NK-92 (cell line): ENCODE measurements around the gene SHISAL1.
"Not testable (repeated sequence)": the region's sequence is repeated elsewhere in the genome, so short reads cannot be mapped to it uniquely, and the experiment has no call there.

Experiments
- DNase-seq: peaks from one replicate; lab custom pipeline; 2025; ENCODE audit not compliant: unreplicated experiment; lab: John Stamatoyannopoulos, UW

SHISAL1 gene

DNA sequence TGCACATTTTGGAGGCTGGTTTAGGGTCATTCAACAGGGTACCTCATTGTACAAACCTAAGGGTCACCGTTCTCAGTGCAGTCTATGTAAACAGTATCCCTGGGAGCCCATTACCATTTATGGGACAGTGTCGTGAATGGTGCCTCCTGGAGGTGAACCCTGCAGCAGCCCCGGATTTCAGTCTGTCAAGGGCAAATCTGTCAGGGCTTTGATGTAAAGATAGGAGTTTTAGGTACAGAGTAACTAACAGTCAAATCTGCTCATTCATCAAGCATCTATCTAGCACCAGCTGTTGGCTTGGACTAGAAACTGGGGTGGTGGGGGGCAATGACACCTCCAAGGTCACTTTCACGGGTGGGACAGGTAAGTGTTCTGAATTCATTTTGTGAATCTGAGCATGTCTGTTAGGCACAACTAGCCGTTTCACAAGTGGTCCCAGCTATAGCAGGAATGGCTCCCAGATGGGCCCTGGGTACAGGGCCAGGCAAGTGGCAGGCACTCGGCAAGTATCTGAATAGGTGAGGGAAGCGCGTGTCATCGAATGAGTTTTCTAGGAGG lies 68.4 kb downstream of the SHISAL1 start:
- DNase-seq: no peak

DNA sequence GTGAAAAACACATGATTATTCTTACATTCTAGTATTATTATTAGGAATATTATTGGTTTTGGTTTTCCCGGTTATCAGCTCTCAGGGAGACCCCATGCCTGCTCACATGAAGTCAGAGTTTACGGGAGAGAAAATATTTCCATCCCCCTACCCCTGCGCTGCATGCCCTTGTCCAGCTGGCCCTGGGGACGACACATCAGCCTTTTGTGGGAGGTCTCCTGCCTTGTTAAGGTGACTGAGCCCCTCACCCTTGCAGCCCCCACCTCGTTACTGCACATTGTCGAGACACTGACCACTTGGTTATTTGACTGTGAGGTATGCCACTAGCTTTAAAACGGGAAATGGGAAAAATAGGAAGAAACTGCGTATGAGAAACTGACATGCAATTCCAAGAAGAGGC lies 69.0 kb downstream of the SHISAL1 start:
- DNase-seq: no peak

DNA sequence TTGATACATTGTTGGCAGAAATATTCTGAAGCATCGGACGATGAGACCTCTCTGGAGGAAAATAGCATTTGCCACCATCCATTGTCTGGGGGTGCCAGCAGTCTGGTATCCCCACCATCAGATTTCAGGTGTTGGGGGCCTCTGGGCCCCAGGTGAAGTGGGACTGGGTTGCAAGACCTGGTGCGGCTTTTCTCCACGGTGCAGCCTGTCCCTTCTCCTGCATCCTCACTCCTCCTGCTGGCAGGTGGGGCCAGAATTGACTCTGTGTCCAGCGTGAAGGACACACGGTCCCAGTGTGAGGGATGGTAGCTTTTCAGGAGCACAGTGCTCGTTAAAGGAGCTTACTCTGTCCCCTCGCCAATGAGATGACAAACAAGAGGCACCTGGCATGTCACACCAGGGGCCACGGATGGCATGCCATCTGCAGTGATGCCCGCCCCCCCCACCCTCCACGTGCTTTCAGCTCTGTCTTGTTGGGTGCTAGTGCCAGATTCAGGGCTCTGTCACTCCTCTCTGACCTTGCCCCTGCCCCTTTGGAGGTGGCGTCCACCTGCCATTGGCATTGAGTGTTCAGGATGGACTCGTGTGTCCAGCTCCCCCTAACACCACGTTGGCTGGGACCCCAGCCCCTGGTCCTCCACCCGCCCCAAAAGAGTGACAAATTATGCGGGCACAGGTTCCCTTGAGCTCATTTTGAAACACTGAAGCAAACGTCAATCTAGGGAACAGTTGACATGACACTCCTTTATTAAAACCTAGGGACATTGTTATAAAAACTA lies 69.6 kb downstream of the SHISAL1 start:
- no peak for DNase-seq

DNA sequence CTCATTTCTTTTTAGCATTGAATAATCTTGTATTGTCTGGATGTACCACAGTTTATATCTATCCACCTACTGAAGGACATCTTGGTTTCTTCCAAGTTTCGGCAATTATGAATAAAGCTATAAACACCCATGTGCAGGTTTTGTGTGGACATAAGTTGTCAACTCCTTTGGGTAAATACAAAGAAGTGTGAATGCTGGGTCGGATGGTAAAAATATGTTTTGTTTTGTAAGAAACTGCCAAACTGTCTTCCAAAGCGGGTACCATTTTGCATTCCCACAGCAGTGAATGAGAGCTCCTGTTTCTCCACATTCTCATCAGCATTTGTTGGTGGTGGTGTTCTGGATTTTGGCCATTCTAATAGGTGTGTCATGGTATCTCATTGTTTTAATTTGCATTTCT lies 71.6 kb downstream of the SHISAL1 start:
- not testable (repeated sequence) for DNase-seq

DNA sequence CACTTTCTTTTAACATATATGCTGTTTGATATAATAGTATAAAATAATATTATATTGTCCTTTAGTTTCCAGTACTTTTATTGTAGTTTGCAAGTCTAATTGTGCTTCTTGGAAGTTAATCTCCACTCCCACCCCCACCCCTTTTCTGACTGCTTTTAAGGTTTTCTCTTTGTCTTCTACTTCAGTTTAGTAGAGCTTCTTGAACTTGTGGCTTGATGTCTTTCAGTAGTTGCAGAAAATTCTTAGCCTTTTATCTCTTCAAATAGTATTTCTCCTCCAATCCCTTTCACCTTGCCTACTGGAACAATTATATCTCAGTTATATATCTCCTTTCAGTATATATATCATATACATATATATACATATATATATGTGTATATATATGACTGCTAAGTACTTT lies 75.5 kb downstream of the SHISAL1 start:
- DNase-seq: no peak

DNA sequence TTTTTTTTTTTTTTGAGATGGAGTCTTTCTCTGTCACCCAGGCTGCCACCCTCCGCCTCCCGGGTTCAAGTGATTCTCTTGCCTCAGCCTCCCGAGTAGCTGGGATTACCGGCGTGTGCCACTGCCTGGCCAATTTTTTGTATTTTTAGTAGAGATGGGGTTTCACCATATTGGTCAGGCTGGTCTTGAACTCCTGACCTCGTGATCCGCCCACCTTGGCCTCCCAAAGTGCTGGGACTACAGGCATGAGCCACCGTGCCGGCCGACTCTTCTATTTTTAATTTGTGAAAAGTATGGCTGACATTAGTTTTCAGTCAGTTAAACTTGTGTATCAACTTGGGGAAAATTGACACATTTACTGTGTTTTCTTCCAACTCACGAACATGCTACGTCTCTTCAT lies 78.4 kb downstream of the SHISAL1 start:
- not testable (repeated sequence) for DNase-seq

DNA sequence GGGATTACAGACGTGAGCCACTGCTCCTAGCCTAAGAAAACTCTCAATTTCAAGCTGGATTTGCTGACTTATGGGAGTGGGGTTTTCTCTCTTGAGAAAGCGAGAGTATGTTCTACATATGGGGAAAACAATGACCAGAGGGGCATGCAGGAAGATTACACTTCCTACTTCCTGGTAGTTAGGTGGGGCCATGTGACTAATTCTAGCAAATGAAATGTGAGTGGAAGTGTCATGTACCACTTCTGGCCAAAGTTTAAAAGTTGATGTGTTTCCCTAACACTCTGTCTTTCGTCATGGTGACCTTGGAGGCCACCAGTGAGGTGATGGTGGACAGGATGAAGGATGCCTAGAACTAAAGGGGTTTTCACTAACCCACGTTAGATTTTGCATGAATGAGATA lies 81.5 kb downstream of the SHISAL1 start:
- DNase-seq: no peak

DNA sequence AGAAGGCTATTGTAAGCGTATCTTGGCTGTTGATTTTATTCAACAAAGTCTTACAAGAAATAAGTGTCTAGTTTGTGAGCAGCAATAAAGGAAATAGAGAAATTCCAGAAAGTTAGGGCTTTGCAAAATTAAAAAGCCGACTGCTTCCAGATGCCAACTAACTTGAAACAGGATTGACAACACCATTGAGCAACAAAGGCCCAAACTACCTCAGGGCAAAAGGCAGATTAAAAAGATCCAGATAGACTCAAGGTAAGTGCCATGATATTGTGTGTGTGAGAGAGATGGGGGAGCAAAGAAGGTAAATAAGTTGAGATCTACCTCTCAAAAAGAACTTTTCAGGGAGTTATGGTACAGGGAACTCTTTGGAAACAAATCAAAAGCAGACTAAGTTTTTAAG lies 82.9 kb downstream of the SHISAL1 start:
- no peak for DNase-seq

DNA sequence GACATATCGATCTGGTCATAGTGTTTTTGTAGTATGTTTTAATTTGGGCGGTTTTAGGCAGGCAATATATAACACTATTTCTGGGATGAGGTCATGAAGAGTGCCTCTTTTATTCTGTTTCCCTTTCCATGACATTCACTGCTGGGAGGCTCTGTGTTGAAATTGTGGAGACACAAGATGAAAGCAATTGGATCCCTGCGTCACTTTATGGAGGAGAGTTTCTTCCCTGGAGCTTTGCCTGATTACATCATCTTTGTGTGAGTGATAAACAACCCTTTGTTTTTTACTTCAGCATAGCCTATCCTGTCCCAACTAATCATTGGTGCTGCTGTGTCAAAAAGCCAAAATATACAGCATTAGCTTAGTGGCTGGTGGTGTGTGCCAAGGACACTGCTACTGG lies 83.4 kb downstream of the SHISAL1 start:
- no peak for DNase-seq

DNA sequence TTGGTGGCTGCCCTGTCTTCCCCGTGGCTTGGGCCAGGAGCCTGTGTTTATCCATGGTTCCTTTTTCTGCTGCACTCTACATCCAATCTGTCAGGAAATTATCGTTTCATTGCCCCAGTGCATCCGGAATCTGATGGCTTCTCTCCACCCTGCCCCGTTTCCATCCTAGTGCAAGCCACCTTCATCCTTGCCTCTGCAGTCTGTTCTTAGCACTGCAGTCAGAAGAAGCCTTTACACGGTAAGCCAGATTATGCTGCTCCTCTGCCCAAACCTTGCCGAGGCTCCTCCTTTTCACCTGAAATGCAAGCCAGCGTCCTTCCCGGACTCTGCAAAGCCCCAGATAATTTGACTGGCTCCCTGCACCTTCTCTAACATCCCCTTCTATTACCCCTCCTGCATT lies 86.9 kb downstream of the SHISAL1 start:
- DNase-seq: no peak

DNA sequence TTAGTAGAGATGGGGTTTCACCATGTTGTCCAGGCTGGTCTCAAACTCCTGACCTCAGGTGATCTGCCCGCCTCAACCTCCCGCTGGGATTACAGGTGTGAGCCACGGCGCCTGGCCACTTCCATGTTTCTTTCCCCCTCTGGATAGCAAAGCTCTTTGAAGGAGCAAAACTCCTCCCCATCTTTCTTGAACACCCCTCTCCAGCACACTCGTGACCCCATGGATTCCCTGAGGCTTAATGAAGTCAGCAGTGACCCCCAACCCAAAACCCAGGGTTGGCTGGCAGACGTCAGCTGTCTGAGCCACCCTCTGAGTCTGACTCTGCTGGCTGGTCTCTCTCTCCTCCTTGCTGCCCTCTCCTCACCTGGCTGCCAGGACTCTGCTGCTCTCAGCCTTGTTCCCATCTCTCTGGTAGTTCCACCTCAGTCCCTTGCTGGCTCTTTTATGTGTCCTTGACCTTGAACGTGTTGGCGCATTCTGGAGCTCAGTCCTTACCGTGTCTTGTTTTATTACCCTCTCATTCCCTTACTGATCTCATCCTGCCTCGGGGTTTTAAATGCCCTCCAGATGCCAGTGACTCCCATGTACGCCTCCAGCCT lies 87.6 kb downstream of the SHISAL1 start:
- no peak for DNase-seq

DNA sequence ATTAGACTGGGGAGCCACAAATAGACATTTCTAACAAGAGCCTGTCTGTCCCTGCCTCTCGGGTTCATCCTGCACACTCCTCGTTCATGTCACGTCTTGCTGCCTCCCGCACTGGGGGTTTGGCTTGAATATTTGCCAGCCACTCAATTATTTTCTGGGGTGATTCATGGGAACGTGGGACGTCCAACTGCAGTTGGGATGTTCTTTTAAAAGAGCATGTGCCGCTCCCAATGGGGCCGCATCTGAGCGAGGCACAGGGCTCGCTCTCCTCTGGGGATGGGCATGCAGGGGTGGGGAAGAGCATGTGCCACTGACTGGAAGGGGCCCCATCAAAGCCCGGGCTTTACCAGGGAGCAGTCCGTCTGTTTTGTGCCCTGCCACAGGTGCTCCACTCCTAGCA lies 88.6 kb downstream of the SHISAL1 start:
- no peak for DNase-seq

DNA sequence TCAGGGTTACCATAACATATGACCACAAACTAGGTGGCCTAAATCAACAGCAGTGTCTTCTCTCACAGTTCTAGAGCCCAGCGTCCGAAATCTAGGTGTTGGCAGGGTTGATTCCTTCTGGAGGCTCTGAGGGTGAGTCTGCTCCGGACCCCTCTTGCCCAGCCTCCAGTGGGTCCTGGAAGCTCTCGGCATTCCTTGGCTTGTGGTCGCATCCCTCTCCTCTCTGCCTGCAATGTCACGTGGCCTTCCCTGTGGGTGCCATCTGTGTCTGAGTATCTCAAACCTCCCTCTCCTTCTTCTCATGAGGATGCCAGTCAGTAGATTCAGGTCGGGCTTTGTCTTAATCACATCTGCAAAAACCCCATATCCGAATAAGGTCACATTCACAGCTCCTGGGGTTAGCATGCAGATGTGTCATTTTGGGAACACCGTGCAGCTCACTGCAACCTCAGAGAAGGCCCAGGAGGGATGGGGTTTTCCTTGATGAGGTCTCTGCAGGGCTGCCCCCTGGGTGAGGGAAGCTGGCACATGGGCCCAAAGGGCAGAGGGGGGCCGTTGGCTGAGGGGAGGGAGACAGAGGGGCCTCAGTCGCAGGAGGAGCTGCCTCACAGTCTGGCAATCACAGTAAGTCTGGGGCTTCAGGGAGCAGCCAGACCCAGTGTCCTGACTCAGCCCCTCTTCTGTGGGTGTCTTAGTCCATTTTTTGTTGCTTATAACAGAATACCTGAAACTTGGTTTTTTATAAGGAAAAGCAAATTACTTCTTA lies 90.9 kb downstream of the SHISAL1 start:
- DNase-seq: no peak

DNA sequence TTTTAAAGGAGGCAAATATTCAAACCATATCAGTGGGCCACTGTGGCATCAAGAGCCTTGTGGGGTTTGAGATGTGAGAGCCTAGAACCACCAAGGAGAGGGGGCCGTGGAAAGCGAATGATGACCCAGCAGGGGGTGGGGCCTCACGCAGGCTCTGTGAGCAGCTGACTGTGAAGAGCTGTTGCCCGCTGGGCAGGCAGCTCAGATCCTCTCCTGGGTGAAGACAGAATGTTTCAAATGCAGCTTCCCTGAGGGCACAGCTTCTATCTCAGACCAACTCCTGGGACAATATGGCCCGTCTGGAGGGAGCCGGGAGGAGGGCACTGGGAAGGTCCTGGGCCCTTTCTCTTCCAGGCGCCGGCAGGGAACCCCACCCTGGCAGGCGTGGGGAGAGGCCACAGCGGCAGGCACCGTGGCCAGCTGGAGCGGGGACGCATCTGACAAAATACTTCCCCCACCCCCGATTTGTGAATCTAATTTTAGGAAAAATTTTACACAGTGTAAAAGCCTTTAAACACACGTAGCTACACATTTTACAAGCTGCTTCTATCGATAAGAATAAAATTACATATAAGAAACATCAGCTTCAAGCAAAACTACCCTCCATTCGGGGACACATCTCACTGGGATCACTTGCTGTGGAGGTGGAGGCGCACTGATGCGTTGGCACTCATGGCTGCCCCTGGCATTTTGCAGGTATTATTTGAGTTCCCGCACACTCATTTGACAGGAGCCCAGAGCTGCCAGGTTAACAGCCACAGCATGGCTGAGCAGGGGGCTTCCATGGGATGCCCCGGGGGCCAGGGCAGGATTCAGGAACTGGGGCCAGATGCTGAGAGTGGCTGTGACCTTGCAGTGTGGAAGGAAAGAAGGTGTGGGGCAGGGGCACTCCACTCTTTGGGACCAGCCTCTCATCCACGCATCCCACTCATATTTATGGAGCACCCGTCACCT lies 91.7 kb downstream of the SHISAL1 start:
- DNase-seq: no peak

DNA sequence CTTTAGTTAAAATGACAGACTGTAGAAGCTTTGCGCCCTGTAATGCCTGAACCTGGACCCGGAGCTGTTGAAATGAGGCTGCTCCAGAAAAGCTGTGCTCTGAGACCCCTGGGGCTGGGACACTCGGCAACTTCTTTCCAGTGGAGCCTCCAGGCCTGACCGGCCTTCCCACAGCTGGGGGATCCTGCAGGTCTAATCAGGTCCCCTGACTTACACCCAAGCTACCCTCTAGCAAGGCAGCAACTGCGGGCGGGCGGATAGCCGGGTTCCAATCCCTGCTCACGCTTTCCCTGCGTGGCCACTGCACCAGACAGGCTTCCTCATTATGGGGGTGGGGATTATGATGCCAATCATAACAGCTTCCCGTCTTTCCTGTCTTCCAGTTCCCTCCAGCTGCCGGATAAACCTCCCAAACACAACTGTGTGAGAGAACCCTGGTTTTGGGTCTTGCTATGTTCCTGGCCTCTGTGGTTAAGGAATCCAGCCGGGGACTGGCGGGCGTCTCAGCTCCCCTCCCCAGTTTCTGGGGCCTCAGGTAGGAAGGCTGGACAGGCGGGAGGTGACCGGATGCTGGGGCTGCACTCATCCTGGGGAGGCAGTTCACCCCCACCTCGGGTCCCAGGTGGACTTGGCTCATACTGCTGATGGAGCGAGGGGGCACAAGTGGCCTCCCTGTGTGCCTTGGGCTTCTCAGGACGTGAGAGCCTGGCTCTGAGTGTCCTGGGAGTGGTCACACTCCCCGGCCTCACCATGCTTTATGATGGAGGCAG lies 93.5 kb downstream of the SHISAL1 start:
- no peak for DNase-seq

DNA sequence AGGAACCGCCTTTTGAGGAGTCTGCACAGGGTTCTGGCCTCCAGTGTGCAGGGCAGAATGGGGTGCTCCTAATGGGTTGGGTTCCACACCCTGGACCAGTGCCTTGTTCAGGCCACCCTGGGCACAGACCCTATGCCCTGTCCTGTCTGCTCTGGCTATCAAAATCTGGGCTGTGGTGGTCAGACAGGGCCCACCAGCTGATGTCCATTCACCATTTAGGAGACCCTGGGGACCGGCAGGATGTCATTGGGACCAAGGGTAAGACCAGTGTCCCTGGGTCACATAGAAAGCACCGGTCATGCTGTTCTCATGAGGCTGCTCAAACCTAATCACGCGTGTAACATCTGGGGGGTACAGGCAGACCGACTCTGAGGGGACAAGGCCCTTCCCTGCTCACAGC lies 94.7 kb downstream of the SHISAL1 start:
- no peak for DNase-seq

DNA sequence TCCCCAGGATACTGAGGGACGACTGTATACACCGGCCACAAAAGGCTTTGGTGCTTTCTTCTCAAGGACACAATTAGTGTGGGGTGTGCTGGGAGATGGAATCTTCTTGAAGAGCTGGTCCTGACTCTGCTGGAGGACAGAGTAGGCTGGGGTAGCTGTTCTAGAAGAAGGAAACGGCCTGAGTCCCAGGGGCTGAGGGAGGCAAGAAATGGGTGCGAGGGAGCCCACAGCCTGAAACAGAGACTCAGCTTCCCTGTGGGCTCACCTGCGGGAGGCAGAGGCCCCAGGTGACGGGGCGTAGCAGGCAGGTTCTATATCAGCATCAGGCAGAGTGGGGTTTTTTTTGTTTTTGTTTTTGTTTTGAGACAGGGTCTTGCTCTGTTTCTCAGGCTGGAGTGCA lies 95.4 kb downstream of the SHISAL1 start:
- no peak for DNase-seq

DNA sequence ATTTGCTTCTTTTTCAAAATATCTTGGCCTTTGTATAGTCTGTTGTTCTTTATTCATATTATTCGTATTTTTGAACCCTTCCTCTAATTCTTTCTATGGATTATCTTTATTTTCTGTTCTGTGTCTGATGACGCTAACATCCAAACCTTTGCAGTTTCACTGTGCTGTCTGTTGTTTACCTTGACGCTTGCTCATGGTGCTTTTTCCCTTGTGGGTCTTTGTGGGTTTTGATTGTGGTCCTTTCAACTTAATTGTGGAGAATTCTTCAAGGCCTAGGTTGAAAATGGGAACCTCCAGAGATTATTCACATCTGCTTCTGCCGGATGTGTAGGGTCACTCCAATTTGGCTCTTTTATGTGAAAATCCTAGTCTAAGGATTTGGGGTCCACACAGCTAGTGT lies 97.5 kb downstream of the SHISAL1 start:
- no peak for DNase-seq

DNA sequence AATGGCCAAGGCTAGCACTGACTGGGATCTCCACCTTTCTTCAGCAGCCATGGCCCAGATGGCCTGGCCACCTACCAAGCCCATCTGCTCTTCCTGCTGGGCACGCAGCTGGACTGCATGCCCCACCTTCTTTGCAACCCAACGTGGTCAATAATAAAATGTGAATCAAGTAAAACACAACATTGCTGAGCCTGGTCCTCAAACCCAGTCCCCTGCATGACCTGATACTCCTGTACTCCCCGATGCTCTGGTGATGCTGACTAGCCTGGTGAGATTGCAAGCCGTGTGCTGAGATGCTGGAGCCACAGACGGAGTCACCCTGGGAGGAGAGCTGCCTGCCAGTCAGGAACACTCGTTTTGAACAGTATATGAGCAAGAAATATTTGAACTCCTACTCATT lies 98.0 kb downstream of the SHISAL1 start:
- DNase-seq: no peak

DNA sequence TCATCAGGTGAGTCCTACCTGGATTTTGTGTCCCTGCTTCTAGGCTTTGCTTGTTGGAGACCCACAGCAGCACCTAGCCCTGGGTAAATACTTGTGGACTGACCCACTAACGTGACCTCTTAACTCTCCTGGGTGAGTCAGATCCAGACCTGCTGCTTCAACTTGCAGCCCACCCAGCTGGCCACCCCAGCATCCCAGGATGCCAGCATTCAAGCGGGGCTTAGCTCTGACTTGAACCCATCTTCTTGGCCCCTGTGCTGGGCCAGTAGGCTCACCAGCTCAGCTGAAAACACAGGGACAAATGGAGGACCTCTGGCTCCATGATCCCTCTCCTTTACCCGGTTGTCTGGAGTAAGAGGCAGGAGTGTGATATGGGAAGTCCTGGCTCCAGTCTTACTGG lies 98.6 kb downstream of the SHISAL1 start:
- no peak for DNase-seq
